ENCODE measurements around the gene GRB10. TPM values are rescaled to one million over a fixed set of nuclear protein-coding genes. Genes with fewer than 3 reads are reported as not detected.

GRB10 gene
- total and polyA plus RNA-seq, 2 experiments from 2014 or later, result 35.0 to 154 TPM

DNA sequence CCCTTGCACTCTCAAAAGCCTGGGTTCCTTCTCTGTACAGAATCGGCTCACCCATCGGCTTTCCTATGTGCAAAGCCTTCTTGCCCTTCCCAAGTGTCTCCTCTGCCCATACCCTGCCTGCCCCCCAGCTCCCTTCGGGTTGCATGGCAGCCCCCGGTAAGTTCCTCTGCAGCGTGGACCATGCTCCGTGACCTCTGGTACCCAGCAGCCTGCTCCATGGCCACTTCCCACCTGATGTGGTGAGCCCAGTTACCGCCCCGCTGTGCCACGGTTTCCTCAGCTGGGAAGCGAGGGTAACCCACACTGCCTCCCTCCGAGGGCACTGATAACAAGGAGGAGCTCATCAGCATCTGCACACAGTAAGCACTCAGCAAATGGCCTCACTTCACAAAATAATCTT, 110.7 kb downstream of the GRB10 start:
- Histone ChIP-seq H3F3A (replicated peaks; ENCODE audit: low read depth) (no peaks in the 10 kb centered on the region), H3K4me1 (ENCODE audit: insufficient read depth) (peaks cover 1% of the 10 kb centered on the region; the same call in 1 of the 2 replicates), H2AFZ (no peak overlapping the region), H3K4me2 (no peak overlapping the region), H4K20me1 (replicated peaks; ENCODE audit: insufficient read depth) (peaks cover 39% of the 10 kb centered on the region), H3K36me3 (ENCODE audit: insufficient read depth) (peaks cover 3% of the 10 kb centered on the region; the same call in 1 of the 2 replicates), H3K27me3 (ENCODE audit: insufficient read depth) (no peaks in the 10 kb centered on the region), H3K4me3 (no peak overlapping the region), H3K9me2 (ENCODE audit: insufficient read depth) (no peaks in the 10 kb centered on the region), H3K79me2 (replicated peaks; ENCODE audit: insufficient read depth) (peaks cover 70% of the 10 kb centered on the region), H3K27ac (ENCODE audit: low read depth) (no peak overlapping the region)
- ATAC-seq, result no peak
- no peak overlapping the region for H3K27ac Mint-ChIP-seq
- peaks cover 60% of the 10 kb centered on the region for H3K36me3 Mint-ChIP-seq (ENCODE audit: low read depth)
- TF ChIP-seq ZNF331 (CRISPR knock-in tag; IDR thresholded peaks at IDR 0.05; ENCODE audit: low read depth), result no peak
- no peak for TF ChIP-seq STAT1 (IDR thresholded peaks at IDR 0.05; ENCODE audit: unreplicated experiment)
- TF ChIP-seq EZH2phosphoT487 (IDR thresholded peaks at IDR 0.05; ENCODE audit: unreplicated experiment), result no peak
- TF ChIP-seq CREB1 (CRISPR knock-in tag; IDR thresholded peaks at IDR 0.05; ENCODE audit: low read depth), result no peak
- no peak for TF ChIP-seq ZNF114 (CRISPR knock-in tag; IDR thresholded peaks at IDR 0.05)
- TF ChIP-seq NANOG (IDR thresholded peaks at IDR 0.05; ENCODE audit: borderline replicate concordance), result no peak
- TF ChIP-seq, protein P1, sequence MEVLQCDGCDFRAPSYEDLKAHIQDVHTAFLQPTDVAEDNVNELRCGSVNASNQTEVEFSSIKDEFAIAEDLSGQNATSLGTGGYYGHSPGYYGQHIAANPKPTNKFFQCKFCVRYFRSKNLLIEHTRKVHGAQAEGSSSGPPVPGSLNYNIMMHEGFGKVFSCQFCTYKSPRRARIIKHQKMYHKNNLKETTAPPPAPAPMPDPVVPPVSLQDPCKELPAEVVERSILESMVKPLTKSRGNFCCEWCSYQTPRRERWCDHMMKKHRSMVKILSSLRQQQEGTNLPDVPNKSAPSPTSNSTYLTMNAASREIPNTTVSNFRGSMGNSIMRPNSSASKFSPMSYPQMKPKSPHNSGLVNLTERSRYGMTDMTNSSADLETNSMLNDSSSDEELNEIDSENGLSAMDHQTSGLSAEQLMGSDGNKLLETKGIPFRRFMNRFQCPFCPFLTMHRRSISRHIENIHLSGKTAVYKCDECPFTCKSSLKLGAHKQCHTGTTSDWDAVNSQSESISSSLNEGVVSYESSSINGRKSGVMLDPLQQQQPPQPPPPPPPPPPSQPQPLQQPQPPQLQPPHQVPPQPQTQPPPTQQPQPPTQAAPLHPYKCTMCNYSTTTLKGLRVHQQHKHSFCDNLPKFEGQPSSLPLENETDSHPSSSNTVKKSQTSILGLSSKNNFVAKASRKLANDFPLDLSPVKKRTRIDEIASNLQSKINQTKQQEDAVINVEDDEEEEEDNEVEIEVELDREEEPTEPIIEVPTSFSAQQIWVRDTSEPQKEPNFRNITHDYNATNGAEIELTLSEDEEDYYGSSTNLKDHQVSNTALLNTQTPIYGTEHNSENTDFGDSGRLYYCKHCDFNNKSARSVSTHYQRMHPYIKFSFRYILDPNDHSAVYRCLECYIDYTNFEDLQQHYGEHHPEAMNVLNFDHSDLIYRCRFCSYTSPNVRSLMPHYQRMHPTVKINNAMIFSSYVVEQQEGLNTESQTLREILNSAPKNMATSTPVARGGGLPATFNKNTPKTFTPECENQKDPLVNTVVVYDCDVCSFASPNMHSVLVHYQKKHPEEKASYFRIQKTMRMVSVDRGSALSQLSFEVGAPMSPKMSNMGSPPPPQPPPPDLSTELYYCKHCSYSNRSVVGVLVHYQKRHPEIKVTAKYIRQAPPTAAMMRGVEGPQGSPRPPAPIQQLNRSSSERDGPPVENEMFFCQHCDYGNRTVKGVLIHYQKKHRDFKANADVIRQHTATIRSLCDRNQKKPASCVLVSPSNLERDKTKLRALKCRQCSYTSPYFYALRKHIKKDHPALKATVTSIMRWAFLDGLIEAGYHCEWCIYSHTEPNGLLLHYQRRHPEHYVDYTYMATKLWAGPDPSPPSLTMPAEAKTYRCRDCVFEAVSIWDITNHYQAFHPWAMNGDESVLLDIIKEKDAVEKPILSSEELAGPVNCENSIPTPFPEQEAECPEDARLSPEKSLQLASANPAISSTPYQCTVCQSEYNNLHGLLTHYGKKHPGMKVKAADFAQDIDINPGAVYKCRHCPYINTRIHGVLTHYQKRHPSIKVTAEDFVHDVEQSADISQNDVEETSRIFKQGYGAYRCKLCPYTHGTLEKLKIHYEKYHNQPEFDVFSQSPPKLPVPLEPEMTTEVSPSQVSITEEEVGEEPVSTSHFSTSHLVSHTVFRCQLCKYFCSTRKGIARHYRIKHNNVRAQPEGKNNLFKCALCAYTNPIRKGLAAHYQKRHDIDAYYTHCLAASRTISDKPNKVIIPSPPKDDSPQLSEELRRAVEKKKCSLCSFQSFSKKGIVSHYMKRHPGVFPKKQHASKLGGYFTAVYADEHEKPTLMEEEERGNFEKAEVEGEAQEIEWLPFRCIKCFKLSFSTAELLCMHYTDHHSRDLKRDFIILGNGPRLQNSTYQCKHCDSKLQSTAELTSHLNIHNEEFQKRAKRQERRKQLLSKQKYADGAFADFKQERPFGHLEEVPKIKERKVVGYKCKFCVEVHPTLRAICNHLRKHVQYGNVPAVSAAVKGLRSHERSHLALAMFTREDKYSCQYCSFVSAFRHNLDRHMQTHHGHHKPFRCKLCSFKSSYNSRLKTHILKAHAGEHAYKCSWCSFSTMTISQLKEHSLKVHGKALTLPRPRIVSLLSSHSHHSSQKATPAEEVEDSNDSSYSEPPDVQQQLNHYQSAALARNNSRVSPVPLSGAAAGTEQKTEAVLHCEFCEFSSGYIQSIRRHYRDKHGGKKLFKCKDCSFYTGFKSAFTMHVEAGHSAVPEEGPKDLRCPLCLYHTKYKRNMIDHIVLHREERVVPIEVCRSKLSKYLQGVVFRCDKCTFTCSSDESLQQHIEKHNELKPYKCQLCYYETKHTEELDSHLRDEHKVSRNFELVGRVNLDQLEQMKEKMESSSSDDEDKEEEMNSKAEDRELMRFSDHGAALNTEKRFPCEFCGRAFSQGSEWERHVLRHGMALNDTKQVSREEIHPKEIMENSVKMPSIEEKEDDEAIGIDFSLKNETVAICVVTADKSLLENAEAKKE (CRISPR knock-in tag; IDR thresholded peaks at IDR 0.05), result no peak
- no peak for TF ChIP-seq JUNB (IDR thresholded peaks at IDR 0.05; ENCODE audit: unreplicated experiment)
- no peak for TF ChIP-seq POLR2AphosphoS5 (IDR thresholded peaks at IDR 0.05; ENCODE audit: low read depth)
- TF ChIP-seq, protein P2, sequence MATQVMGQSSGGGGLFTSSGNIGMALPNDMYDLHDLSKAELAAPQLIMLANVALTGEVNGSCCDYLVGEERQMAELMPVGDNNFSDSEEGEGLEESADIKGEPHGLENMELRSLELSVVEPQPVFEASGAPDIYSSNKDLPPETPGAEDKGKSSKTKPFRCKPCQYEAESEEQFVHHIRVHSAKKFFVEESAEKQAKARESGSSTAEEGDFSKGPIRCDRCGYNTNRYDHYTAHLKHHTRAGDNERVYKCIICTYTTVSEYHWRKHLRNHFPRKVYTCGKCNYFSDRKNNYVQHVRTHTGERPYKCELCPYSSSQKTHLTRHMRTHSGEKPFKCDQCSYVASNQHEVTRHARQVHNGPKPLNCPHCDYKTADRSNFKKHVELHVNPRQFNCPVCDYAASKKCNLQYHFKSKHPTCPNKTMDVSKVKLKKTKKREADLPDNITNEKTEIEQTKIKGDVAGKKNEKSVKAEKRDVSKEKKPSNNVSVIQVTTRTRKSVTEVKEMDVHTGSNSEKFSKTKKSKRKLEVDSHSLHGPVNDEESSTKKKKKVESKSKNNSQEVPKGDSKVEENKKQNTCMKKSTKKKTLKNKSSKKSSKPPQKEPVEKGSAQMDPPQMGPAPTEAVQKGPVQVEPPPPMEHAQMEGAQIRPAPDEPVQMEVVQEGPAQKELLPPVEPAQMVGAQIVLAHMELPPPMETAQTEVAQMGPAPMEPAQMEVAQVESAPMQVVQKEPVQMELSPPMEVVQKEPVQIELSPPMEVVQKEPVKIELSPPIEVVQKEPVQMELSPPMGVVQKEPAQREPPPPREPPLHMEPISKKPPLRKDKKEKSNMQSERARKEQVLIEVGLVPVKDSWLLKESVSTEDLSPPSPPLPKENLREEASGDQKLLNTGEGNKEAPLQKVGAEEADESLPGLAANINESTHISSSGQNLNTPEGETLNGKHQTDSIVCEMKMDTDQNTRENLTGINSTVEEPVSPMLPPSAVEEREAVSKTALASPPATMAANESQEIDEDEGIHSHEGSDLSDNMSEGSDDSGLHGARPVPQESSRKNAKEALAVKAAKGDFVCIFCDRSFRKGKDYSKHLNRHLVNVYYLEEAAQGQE (IDR thresholded peaks at IDR 0.05; ENCODE audit: unreplicated experiment), result no peak
- TF ChIP-seq EZH2 (IDR thresholded peaks at IDR 0.05; ENCODE audit: low read depth, unreplicated experiment), result no peak
- TF ChIP-seq, protein P3, sequence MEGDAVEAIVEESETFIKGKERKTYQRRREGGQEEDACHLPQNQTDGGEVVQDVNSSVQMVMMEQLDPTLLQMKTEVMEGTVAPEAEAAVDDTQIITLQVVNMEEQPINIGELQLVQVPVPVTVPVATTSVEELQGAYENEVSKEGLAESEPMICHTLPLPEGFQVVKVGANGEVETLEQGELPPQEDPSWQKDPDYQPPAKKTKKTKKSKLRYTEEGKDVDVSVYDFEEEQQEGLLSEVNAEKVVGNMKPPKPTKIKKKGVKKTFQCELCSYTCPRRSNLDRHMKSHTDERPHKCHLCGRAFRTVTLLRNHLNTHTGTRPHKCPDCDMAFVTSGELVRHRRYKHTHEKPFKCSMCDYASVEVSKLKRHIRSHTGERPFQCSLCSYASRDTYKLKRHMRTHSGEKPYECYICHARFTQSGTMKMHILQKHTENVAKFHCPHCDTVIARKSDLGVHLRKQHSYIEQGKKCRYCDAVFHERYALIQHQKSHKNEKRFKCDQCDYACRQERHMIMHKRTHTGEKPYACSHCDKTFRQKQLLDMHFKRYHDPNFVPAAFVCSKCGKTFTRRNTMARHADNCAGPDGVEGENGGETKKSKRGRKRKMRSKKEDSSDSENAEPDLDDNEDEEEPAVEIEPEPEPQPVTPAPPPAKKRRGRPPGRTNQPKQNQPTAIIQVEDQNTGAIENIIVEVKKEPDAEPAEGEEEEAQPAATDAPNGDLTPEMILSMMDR (conservative IDR thresholded peaks at IDR 0.05; ENCODE audit: low read depth in 2 of 2), result no peak
- TF ChIP-seq, protein P4, sequence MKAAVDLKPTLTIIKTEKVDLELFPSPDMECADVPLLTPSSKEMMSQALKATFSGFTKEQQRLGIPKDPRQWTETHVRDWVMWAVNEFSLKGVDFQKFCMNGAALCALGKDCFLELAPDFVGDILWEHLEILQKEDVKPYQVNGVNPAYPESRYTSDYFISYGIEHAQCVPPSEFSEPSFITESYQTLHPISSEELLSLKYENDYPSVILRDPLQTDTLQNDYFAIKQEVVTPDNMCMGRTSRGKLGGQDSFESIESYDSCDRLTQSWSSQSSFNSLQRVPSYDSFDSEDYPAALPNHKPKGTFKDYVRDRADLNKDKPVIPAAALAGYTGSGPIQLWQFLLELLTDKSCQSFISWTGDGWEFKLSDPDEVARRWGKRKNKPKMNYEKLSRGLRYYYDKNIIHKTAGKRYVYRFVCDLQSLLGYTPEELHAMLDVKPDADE (IDR thresholded peaks at IDR 0.05), result no peak
- H3K9me3 Mint-ChIP-seq, result no peaks in the 10 kb centered on the region; the same call in 2 of the 3 replicates
- no peak for DNase-seq (ENCODE audit: low spot score)
- H3K27me3 Mint-ChIP-seq (ENCODE audit: insufficient read depth, low read depth, poor library complexity), result peaks cover 7% of the 10 kb centered on the region
- H3K4me1 Mint-ChIP-seq, result peaks cover 11% of the 10 kb centered on the region; the same call in 2 of the 3 replicates
- no peak overlapping the region for H3K4me3 Mint-ChIP-seq

Measured in GM23338 (cell line).